Thyroid gland (tissue), 4 donors: Measurements from ENCODE around the gene AP2A2.

Experiments
- POLR2A ChIP-seq, 2 donors: fragments of 450-650 bp; IDR thresholded peaks; one replicate each; pipeline ENCODE4 v1.6.1; 2017; ENCODE audit warnings: antibody characterized with exemption in 2 of 2, mild to moderate bottlenecking in 2 of 2, moderate library complexity in 1 of 2
- TF ChIP-seq, protein P1 (sequence below), 6 experiments: fragments of 200-600 bp in 3 of 6; fragments of 450-650 bp in 3 of 6; sonication (generic) in 3 of 6; IDR thresholded peaks; one replicate each; pipeline ENCODE4 v1.5.1; 2016 to 2019; ENCODE audit warnings: antibody characterized with exemption in 6 of 6, mild to moderate bottlenecking in 2 of 6, inconsistent platforms in 1 of 6, moderate library complexity in 1 of 6

DNA sequence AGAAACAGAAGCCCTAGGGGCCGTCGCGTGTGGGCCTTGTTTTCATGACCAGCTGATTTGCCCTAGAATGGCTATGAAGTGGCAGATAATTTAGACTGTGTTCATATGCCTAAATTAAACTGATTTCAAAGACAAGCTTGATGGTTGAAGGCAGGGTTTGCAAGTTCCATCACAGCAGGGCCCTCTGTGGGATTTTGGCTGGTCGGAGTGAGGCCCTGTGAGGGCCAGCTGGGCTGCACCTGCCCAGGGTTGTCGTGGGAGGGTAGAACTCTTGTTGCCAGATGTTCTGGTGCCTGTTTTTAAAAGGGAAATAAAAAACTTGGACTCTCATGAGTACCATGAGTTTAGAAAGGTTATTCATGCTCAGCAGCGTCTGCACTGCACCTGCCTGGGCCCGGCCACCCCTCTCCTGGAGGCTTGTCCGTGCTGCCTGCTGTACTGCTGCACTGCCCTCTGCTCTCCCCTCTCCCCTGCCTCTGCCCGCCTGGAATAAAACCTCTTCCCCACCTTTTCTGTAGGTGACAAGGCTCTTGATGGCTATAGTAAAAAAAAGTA, 44.1 kb downstream of the AP2A2 start:
- TF ChIP-seq POLR2A (IDR thresholded peaks at IDR 0.05): no peak
- TF ChIP-seq, protein P1, sequence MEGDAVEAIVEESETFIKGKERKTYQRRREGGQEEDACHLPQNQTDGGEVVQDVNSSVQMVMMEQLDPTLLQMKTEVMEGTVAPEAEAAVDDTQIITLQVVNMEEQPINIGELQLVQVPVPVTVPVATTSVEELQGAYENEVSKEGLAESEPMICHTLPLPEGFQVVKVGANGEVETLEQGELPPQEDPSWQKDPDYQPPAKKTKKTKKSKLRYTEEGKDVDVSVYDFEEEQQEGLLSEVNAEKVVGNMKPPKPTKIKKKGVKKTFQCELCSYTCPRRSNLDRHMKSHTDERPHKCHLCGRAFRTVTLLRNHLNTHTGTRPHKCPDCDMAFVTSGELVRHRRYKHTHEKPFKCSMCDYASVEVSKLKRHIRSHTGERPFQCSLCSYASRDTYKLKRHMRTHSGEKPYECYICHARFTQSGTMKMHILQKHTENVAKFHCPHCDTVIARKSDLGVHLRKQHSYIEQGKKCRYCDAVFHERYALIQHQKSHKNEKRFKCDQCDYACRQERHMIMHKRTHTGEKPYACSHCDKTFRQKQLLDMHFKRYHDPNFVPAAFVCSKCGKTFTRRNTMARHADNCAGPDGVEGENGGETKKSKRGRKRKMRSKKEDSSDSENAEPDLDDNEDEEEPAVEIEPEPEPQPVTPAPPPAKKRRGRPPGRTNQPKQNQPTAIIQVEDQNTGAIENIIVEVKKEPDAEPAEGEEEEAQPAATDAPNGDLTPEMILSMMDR (IDR thresholded peaks at IDR 0.05): no peak
